Activated B cell treated with CpG ODN at 0.5 μM for 24 hours (primary cell): ENCODE data around the gene UBFD1. TPM values are rescaled to one million over a fixed set of nuclear protein-coding genes. Genes with fewer than 3 reads are reported as not detected.

Experiments used
- ATAC-seq: fragments of 200-7000 bp; cut with Tn5 transposase; one replicate; pipeline ENCODE4 v1.10.0; 2021; ENCODE audit warnings: low read depth, mild to moderate bottlenecking, moderate library complexity
- CTCF ChIA-PET: fragments of 350-600 bp; sonication (Branson Sonifier 250); formaldehyde crosslinking; loops from one replicate; lab custom pipeline; 2021; ENCODE audit warnings: antibody characterized with exemption; lab: Charles Lee
- POLR2A ChIA-PET: fragments of 350-600 bp; sonication (Branson Sonifier 250); formaldehyde crosslinking; loops from one replicate; lab custom pipeline; 2021; ENCODE audit warnings: antibody characterized with exemption; lab: Charles Lee
- DNase-seq: peaks from one replicate; pipeline ENCODE4 v3.0.0; 2022
- H3K27ac Mint-ChIP-seq: one replicate; pipeline ENCODE4 v1.8.0; 2020; ENCODE audit warnings: mixed read lengths
- H3K27me3 Mint-ChIP-seq: one replicate; pipeline ENCODE4 v1.8.0; 2021; ENCODE audit warnings: mixed read lengths
- H3K36me3 Mint-ChIP-seq: one replicate; pipeline ENCODE4 v1.8.0; 2021; ENCODE audit warnings: low read depth, mixed read lengths
- H3K4me1 Mint-ChIP-seq: one replicate; pipeline ENCODE4 v1.8.0; 2021; ENCODE audit warnings: mixed read lengths
- H3K4me3 Mint-ChIP-seq: one replicate; pipeline ENCODE4 v1.8.0; 2020; ENCODE audit warnings: mild to moderate bottlenecking, mixed read lengths
- H3K9me3 Mint-ChIP-seq: one replicate; pipeline ENCODE4 v1.8.0; 2020; ENCODE audit warnings: mixed read lengths
- intact Hi-C: fragments of 100-400 bp; cut with micrococcal nuclease; formaldehyde crosslinking; loops from one replicate; pipeline ENCODE4 v1.15.1; 2024
- total RNA-seq: library from RNA; stranded (reverse); gene quantifications from 2 replicates; pipeline ENCODE4 v1.2.3, GENCODE V29; 2022
- TF ChIP-seq, protein P1 (sequence below): fragments of 200-600 bp; IDR thresholded peaks from one replicate; pipeline ENCODE4 v1.8.0; 2022; ENCODE audit warnings: antibody characterized with exemption, mild to moderate bottlenecking

Gene UBFD1
- total RNA-seq, 1 donor from 2014 or later = 52.2 TPM

DNA sequence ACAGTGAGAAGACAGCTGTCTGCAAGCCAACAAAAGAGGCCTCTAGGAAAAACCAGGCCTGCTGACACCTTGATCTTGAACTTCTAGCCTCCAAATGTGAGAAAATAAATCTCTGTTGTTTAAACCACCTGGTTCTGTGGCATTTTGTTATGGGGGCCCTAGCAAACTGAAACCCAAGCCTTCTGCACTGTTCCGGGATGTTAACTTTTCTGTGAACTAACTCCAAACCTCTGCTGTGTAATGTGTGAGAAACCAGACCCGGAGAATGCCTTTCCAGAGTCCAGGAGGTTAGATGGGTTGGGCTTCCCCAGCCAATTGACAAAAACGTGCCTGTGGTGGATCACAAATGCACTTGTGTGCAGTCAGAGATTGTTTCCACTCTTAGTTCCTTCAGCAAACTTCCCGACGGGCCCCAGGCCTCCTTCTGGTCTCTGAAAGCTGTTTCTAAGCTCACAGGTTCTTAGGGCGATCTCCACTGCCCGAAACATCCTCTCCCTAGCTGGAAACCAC is 33.6 kb upstream of the UBFD1 start:
- ATAC-seq = no peak
- intact Hi-C loops = no loop called here
- Mint-ChIP-seq H3K27me3 (no peaks in the 10 kb centered on the region), H3K36me3 (peaks cover 55% of the 10 kb centered on the region), H3K27ac (no peak overlapping the region), H3K4me3 (no peak overlapping the region), H3K9me3 (no peaks in the 10 kb centered on the region), H3K4me1 (peaks cover 32% of the 10 kb centered on the region)
- TF ChIP-seq, protein P1, sequence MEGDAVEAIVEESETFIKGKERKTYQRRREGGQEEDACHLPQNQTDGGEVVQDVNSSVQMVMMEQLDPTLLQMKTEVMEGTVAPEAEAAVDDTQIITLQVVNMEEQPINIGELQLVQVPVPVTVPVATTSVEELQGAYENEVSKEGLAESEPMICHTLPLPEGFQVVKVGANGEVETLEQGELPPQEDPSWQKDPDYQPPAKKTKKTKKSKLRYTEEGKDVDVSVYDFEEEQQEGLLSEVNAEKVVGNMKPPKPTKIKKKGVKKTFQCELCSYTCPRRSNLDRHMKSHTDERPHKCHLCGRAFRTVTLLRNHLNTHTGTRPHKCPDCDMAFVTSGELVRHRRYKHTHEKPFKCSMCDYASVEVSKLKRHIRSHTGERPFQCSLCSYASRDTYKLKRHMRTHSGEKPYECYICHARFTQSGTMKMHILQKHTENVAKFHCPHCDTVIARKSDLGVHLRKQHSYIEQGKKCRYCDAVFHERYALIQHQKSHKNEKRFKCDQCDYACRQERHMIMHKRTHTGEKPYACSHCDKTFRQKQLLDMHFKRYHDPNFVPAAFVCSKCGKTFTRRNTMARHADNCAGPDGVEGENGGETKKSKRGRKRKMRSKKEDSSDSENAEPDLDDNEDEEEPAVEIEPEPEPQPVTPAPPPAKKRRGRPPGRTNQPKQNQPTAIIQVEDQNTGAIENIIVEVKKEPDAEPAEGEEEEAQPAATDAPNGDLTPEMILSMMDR = no peak
- CTCF ChIA-PET = no interaction called here
- no peak for DNase-seq
- POLR2A ChIA-PET = interaction anchor here (0.7 to 1.1 kb wide), 2 partner anchors 16 to 477 kb away, joined by 6 to 8 read pairs; no protein-coding TSS in a partner anchor

DNA sequence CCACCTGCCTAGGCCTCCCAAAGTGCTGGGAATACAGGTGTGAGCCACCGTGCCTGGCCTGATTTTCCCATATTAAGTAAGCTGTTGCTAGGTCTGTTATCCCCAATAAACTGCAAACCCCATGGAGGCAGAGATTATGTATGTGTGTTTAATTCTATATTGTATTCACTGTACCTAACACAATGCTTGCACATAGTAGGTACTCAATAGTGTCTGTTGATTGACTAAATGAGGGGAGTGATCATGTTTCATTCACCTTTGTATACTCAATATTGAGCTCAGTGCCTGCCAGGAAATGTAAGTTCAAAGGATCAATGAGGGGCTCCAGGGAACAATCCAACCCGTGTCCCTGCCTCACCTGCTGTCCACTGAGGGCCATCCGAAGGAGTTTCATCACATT is 32.6 kb upstream of the UBFD1 start:
- Mint-ChIP-seq H3K36me3 (peaks cover 62% of the 10 kb centered on the region), H3K27ac (no peak overlapping the region), H3K9me3 (no peaks in the 10 kb centered on the region), H3K4me1 (peaks cover 23% of the 10 kb centered on the region), H3K4me3 (no peak overlapping the region), H3K27me3 (no peaks in the 10 kb centered on the region)
- TF ChIP-seq, protein P1 = no peak
- POLR2A ChIA-PET = interaction anchor here (1.1 kb wide), 1 partner anchor 17 kb away, joined by 6 read pairs; no protein-coding TSS in a partner anchor
- DNase-seq (no peak), ATAC-seq (no peak)
- intact Hi-C loops = no loop called here
- CTCF ChIA-PET = no interaction called here

DNA sequence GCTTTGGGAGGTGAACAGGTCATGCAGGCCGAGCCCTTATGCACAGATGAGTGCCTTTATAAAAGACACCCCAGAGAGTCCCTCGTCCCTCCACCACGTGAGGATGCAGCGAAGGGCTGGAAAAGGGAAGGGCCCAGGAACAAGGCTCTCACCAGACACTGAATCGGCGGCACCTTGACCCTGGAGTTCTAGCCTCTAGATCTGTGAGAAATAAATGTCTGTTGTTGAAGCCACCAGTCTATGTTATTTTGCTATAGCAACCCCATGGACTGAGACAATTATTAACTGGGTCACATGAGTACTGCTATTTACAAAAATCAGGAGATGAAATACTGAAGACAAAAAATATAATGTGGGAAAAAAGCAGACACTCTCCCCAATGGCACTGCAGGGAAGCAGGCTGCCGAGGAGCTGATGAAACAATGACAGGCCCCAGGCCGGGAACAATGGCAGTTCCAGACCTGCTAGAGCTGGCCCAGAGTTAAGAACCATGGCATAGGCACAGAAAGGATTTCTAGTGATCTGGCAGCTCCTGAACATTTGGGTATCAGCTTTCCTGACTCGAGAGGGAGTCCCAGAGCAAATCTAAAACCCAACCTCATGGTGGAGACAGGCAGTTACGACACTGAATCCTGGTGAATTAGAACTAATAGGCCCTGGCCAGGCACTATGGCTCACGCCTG is 29.4 kb upstream of the UBFD1 start:
- Mint-ChIP-seq H3K4me1 (no peaks in the 10 kb centered on the region), H3K9me3 (no peaks in the 10 kb centered on the region), H3K36me3 (peaks cover 72% of the 10 kb centered on the region), H3K4me3 (no peak overlapping the region), H3K27me3 (no peaks in the 10 kb centered on the region), H3K27ac (no peak overlapping the region)
- POLR2A ChIA-PET = interaction anchor here (0.7 to 0.9 kb wide), 2 partner anchors 7 to 18 kb away, joined by 5 to 9 read pairs; partner anchors contain the start of gene GGA2
- intact Hi-C loops = no loop called here
- TF ChIP-seq, protein P1 = no peak
- no peak for DNase-seq
- CTCF ChIA-PET = interaction anchor here (1.3 kb wide), 1 partner anchor 92 kb away, joined by 3 read pairs; no protein-coding TSS in a partner anchor
- ATAC-seq = no peak

DNA sequence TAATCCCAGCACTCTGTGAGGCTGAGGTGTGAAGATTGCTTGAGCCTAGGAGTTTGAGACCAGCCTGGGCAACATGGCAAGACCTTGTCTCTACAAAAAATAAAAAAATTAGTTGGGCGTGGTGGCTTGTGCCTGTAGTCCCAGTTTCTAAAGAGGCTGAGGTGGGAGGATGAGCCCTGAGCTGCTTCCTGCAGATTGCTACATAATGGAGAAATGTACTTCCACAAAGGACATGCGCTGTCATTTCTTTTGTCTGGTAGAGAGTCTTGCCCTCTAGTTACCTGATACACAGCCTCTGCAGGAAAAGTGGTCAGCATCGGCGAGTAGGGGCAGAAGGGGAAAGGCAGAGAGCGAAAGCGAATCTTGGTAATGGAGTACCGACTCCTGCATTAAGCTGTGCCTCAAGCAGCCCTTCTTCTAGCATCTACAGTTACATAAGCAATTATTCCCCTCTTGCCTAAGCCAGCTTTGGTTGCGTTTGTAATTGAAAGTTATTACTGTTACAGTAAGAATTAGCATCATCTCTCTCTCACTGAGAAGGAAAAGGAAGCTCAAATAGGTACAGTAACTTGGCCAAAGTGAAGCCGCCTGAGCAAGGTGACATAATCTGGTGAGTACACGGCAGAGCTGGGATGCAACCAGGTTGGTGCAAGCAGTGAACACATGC is 28.8 kb upstream of the UBFD1 start:
- Mint-ChIP-seq H3K4me1 (no peaks in the 10 kb centered on the region), H3K36me3 (peaks cover 71% of the 10 kb centered on the region), H3K27me3 (no peaks in the 10 kb centered on the region), H3K27ac (no peak overlapping the region), H3K4me3 (no peak overlapping the region), H3K9me3 (no peaks in the 10 kb centered on the region)
- intact Hi-C loops = no loop called here
- TF ChIP-seq, protein P1 = no peak
- ChIA-PET POLR2A (interaction anchor here (0.6 to 0.9 kb wide), 2 partner anchors 8 to 10 kb away, joined by 5 read pairs; no protein-coding TSS in a partner anchor), CTCF (interaction anchor here (1.3 kb wide), 1 partner anchor 93 kb away, joined by 3 read pairs; no protein-coding TSS in a partner anchor)
- DNase-seq (no peak), ATAC-seq (no peak)

DNA sequence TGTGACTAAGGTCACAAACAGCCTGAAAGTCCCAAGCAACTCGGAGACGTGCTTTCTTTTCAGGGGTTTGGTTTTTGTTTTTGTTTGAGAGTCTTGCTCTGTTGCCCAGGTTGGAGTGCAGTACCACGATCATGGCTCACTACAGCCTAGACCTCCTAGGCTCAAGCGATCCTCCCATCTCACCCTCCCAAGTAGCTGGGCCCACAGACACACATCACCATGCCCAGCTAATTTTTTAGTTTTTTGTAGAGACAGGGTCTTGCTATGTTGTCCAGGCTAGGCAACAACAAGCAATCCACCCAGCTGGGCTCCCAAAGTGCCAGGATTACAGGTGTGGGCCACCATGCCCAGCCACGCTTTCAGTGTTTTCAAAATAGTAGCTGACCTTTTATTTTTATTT is 27.5 kb upstream of the UBFD1 start:
- POLR2A ChIA-PET = interaction anchor here (0.6 to 1.0 kb wide), 2 partner anchors 20 to 34 kb away, joined by 8 to 10 read pairs; no protein-coding TSS in a partner anchor
- ATAC-seq (no peak), DNase-seq (no peak)
- Mint-ChIP-seq H3K27ac (no peak overlapping the region), H3K4me3 (no peak overlapping the region), H3K27me3 (no peaks in the 10 kb centered on the region), H3K9me3 (no peaks in the 10 kb centered on the region), H3K4me1 (no peaks in the 10 kb centered on the region), H3K36me3 (peaks cover 72% of the 10 kb centered on the region)
- CTCF ChIA-PET = no interaction called here
- TF ChIP-seq, protein P1 = no peak
- intact Hi-C loops = no loop called here
